ENCODE measurements around the gene CES1. TPM values are rescaled to one million over a fixed set of nuclear protein-coding genes. Genes with fewer than 3 reads are reported as not detected.
"Not testable (repeated sequence)": the region's sequence is repeated elsewhere in the genome, so short reads cannot be mapped to it uniquely, and the experiment has no call there.

CES1 gene
- total RNA-seq, 8 experiments from 2014 or later = 0.14 to 19.9 (median 2.3) TPM; not detected in 4

GRCh38 chr16:55825115-55825728 is 7.7 kb downstream of the CES1 start:
- 67 to 82% (median 81%) methylated on average over 2 to 6 of the region's 6 CpGs; no CpG with 5 or more reads in 7 of the 10 experiments for WGBS, 10 experiments
- Histone ChIP-seq H3K4me1 (replicated peaks in 1 of 2) (no peaks in the 10 kb centered on the region), H3K27ac (no peak overlapping the region), H3K4me3 (no peak overlapping the region)
- in situ Hi-C loops (cut with MboI; ENCODE audit: low pct_unique_long_range_greater_than_20kb in 2 of 9, low sequenced_read_pairs in 9 of 9, unreplicated experiment in 9 of 9) = loop anchor here in 8 of 9 experiments (25.0 kb wide), 2 partner anchors 113 to 363 kb away; no protein-coding TSS in a partner anchor
- ATAC-seq (replicated peaks in 6 of 8) = no peak

DNA sequence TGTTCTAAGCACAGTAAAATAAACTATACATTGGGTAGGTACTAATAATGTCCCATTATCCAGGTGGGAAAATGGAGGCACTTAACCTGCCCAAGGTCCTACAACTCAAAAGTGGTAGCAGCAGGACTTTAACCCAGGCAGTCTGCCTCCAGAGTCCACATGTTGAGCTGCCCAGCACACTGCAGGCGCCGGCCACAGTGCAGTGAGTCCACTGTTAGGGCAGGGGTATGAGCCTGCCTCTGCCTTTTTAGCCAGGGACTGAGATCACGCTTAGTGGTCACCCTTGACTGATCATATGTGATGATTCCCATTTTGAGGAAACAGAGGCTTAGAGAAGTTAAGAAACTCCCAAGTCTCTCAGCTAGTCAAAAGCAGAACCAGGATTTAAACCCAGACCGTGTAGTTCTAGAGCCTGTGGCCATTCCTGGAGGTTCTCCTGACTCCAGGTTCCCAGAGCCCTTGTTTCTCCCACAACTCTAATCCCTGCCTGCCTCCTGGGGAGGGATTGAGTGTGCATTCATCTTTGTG is 8.4 kb downstream of the CES1 start:
- Histone ChIP-seq H3K4me1 (replicated peaks in 1 of 2) (no peaks in the 10 kb centered on the region), H3K4me3 (no peak overlapping the region), H3K27ac (no peak overlapping the region)
- no peak for ATAC-seq (replicated peaks in 6 of 8)
- in situ Hi-C loops (cut with MboI; ENCODE audit: low pct_unique_long_range_greater_than_20kb in 2 of 9, low sequenced_read_pairs in 9 of 9, unreplicated experiment in 9 of 9) = no loop called here
- WGBS, 10 experiments = 45 to 81% (median 73%) methylated on average over 1 to 4 of the region's 4 CpGs; no CpG with 5 or more reads in 5 of the 10 experiments

GRCh38 chr16:55822280-55822810 is 10.6 kb downstream of the CES1 start:
- WGBS, 10 experiments = no CpG with 5 or more reads among the region's 3 CpGs
- H3K27ac ChIP-seq = no peak overlapping the region
- in situ Hi-C loops (cut with MboI; ENCODE audit: low pct_unique_long_range_greater_than_20kb in 2 of 9, low sequenced_read_pairs in 9 of 9, unreplicated experiment in 9 of 9) = no loop called here
- no peaks in the 10 kb centered on the region for H3K4me1 ChIP-seq (replicated peaks in 1 of 2)
- H3K4me3 ChIP-seq = no peak overlapping the region
- no peak for ATAC-seq (replicated peaks in 6 of 8)

- Histone ChIP-seq H3K4me3 (no peak overlapping the region), H3K27ac (no peak overlapping the region), H3K4me1 (replicated peaks in 1 of 2) (no peaks in the 10 kb centered on the region)
- 45 to 86% (median 83%) methylated on average over 1 to 3 of the region's 4 CpGs; no CpG with 5 or more reads in 5 of the 10 experiments for WGBS, 10 experiments
- no peak for ATAC-seq (replicated peaks in 6 of 8)
- in situ Hi-C loops (cut with MboI; ENCODE audit: low pct_unique_long_range_greater_than_20kb in 2 of 9, low sequenced_read_pairs in 9 of 9, unreplicated experiment in 9 of 9) = no loop called here
Observed at GRCh38 chr16:55821210-55821609, 11.7 kb downstream of the CES1 start.

- WGBS, 10 experiments = 57% methylated on average over 1 of the region's 3 CpGs; no CpG with 5 or more reads in 9 of the 10 experiments
- in situ Hi-C loops (cut with MboI; ENCODE audit: low pct_unique_long_range_greater_than_20kb in 2 of 9, low sequenced_read_pairs in 9 of 9, unreplicated experiment in 9 of 9) = no loop called here
- H3K27ac ChIP-seq = no peak overlapping the region
- no peak for ATAC-seq (replicated peaks in 6 of 8)
- H3K4me3 ChIP-seq = no peak overlapping the region
- no peaks in the 10 kb centered on the region for H3K4me1 ChIP-seq (replicated peaks in 1 of 2)
Observed at GRCh38 chr16:55820615-55821014, 12.3 kb downstream of the CES1 start.

- Histone ChIP-seq H3K4me3 (no peak overlapping the region), H3K4me1 (replicated peaks in 1 of 2) (no peaks in the 10 kb centered on the region), H3K27ac (no peak overlapping the region)
- no peak for ATAC-seq (replicated peaks in 6 of 8)
- in situ Hi-C loops (cut with MboI; ENCODE audit: low pct_unique_long_range_greater_than_20kb in 2 of 9, low sequenced_read_pairs in 9 of 9, unreplicated experiment in 9 of 9) = no loop called here
- 60 to 100% (median 88%) methylated on average over 1 to 3 of the region's 5 CpGs; no CpG with 5 or more reads in 6 of the 10 experiments for WGBS, 10 experiments
Observed at GRCh38 chr16:55817236-55817912, 15.5 kb downstream of the CES1 start.

- ATAC-seq (replicated peaks in 6 of 8) = peak in 7 of 8 experiments; percentile 41 to 96 (median 67)
- H3K27ac ChIP-seq; in situ Hi-C loops (cut with MboI; ENCODE audit: low pct_unique_long_range_greater_than_20kb in 2 of 9, low sequenced_read_pairs in 9 of 9, unreplicated experiment in 9 of 9); H3K4me1 ChIP-seq (replicated peaks in 1 of 2); H3K4me3 ChIP-seq: not testable (repeated sequence)
- 68 to 100% (median 90%) methylated on average over 1 to 4 of the region's 4 CpGs; no CpG with 5 or more reads in 5 of the 10 experiments for WGBS, 10 experiments
Observed at GRCh38 chr16:55816222-55816621, 16.7 kb downstream of the CES1 start.

DNA sequence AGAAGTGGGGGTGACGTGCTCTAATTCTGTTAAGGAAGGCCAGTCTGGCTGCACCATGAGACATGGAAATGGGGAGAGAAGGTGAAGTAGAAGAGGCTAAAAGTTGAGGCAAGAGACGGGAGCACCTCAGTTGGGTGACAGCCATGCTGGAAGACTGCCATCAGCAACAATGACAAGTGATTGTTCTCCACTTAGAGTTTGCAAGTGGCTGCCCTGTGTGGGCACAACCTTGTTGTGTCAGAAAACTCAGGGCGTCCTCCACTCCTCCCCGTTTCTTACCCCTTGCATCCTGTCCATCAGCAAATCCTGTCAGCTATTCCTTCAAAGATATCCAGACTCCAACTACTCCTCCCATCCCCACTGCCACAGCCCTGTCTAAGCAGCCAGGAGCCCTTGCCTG is 17.6 kb downstream of the CES1 start:
- ATAC-seq (replicated peaks in 6 of 8) = no peak
- WGBS, 10 experiments = 14 to 93% (median 57%) methylated on average over 1 to 2 of the region's 4 CpGs; no CpG with 5 or more reads in 5 of the 10 experiments
- Histone ChIP-seq H3K27ac (no peak overlapping the region), H3K4me1 (replicated peaks in 1 of 2) (no peaks in the 10 kb centered on the region), H3K4me3 (no peak overlapping the region)
- in situ Hi-C loops (cut with MboI; ENCODE audit: low pct_unique_long_range_greater_than_20kb in 2 of 9, low sequenced_read_pairs in 9 of 9, unreplicated experiment in 9 of 9) = no loop called here

DNA sequence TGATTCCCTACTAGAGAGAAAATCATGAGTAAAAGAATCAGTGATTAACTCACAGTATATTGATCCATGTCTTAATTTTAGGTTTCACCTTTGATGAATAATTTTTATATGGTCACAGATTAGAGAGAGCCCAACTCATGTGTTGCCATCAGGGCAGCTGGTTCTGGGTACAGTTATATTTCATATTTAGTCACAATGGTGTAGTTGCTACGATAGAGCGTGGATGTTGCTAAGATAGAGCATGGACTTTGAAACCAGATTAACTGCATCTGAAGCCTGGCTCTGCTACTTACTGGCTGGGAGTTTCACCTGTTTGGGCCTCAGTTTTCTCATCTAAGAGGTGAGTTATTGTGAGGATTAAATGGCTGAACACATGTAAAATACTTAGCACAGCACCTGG is 18.7 kb downstream of the CES1 start:
- H3K27ac ChIP-seq; H3K4me3 ChIP-seq; H3K4me1 ChIP-seq (replicated peaks in 1 of 2); in situ Hi-C loops (cut with MboI; ENCODE audit: low pct_unique_long_range_greater_than_20kb in 2 of 9, low sequenced_read_pairs in 9 of 9, unreplicated experiment in 9 of 9); ATAC-seq (replicated peaks in 6 of 8): not testable (repeated sequence)
- WGBS, 10 experiments = 57 to 86% methylated on average over 1 of the region's 2 CpGs; no CpG with 5 or more reads in 8 of the 10 experiments

GRCh38 chr16:55813730-55814129 is 19.2 kb downstream of the CES1 start:
- H3K4me1 ChIP-seq (replicated peaks in 1 of 2); ATAC-seq (replicated peaks in 6 of 8); H3K27ac ChIP-seq; H3K4me3 ChIP-seq; in situ Hi-C loops (cut with MboI; ENCODE audit: low pct_unique_long_range_greater_than_20kb in 2 of 9, low sequenced_read_pairs in 9 of 9, unreplicated experiment in 9 of 9): not testable (repeated sequence)
- WGBS, 10 experiments = 38 to 100% (median 78%) methylated on average over 1 to 2 of the region's 9 CpGs; no CpG with 5 or more reads in 2 of the 10 experiments

DNA sequence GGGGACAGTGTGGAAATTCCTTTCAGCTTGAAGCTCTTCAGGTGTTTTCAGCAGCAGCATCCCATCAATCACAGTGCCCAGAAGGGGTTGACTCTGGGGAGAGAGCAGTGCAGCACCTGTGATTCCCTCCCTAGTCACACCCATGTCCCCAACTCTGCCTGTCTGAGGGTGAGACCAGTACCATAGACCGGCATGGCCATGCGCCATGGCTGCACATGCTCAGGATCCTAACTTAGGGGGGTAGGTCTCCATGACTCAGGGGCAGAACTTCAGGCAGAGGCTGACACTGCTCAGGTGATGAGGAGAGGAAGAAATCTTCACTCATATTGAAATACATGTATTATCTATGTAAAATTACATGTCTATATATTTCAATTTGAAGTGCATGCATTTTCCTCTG is 19.9 kb downstream of the CES1 start:
- WGBS, 10 experiments = no CpG with 5 or more reads among the region's 2 CpGs
- no peaks in the 10 kb centered on the region for H3K4me1 ChIP-seq (replicated peaks in 1 of 2)
- in situ Hi-C loops (cut with MboI; ENCODE audit: low pct_unique_long_range_greater_than_20kb in 2 of 9, low sequenced_read_pairs in 9 of 9, unreplicated experiment in 9 of 9) = no loop called here
- H3K4me3 ChIP-seq = no peak overlapping the region
- no peak for ATAC-seq (replicated peaks in 6 of 8)
- no peak overlapping the region for H3K27ac ChIP-seq

DNA sequence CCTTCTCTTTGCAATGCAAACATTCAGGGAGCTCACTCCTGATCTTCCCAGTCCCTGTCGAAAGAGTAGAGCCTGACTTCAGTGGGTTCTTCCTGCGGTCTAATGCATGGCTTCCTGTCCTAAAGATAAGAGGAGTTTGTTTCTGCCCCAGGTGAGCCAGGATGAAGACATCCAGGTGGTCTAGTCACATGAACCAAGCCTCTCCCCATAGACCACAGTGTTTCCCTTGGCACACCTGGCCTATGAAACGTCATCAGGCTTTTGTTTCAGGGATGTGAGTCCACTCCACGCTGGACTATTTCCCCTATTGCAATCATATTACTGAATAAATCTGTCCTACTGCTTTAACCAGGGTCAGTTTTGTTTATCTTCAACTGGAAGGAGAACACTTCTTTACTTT is 21.1 kb downstream of the CES1 start:
- in situ Hi-C loops (cut with MboI; ENCODE audit: low pct_unique_long_range_greater_than_20kb in 2 of 9, low sequenced_read_pairs in 9 of 9, unreplicated experiment in 9 of 9) = no loop called here
- no peaks in the 10 kb centered on the region for H3K4me1 ChIP-seq (replicated peaks in 1 of 2)
- no peak overlapping the region for H3K4me3 ChIP-seq
- WGBS, 10 experiments = 20 to 88% (median 51%) methylated on average over 1 to 2 of the region's 4 CpGs; no CpG with 5 or more reads in 4 of the 10 experiments
- ATAC-seq (replicated peaks in 6 of 8) = no peak
- no peak overlapping the region for H3K27ac ChIP-seq

DNA sequence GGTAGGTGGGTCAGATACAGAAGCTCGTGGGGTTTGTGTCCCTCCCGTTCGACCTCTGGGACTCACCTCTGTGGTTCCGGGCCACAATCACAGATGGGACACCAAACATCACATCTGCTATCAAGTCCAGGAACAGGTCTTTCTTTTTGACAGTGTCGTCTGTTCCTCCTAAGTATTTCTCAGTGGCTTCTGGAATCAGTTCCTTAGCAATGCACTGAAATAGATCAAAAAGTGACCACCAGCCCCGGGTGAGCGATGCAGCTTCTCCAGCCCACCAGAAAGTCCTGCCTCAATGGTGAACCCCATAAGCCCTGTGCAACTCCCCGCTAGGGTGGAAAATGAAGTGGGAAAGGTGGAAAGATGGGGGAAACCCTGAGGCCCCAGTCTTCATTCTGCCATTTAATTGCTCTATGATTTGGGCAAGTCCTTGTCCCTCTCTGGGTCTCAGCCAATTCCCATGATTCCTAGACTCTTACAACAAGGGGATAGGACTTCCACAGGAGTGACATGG is 22.4 kb downstream of the CES1 start:
- Histone ChIP-seq H3K4me3 (no peak overlapping the region), H3K27ac (no peak overlapping the region), H3K4me1 (replicated peaks in 1 of 2) (no peaks in the 10 kb centered on the region)
- no peak for ATAC-seq (replicated peaks in 6 of 8)
- 0 to 87% (median 20%) methylated on average over 1 to 6 of the region's 8 CpGs; no CpG with 5 or more reads in 3 of the 10 experiments for WGBS, 10 experiments
- in situ Hi-C loops (cut with MboI; ENCODE audit: low pct_unique_long_range_greater_than_20kb in 2 of 9, low sequenced_read_pairs in 9 of 9, unreplicated experiment in 9 of 9) = no loop called here
